K562 (cell line): Measurements from ENCODE around the gene ACKR2.

Experiments used
- ARID1B ChIP-seq: fragments of 450-650 bp; IDR thresholded peaks from 2 replicates; pipeline ENCODE4 v1.6.1; 2016; ENCODE audit warnings: antibody characterized with exemption, mild to moderate bottlenecking, inconsistent platforms
- TF ChIP-seq, protein P1 (sequence below), 3 experiments: IDR thresholded peaks in 2 of 3; conservative IDR thresholded peaks in 1 of 3; 2 replicates each; pipeline ENCODE4 v1.5.1; 2011 to 2012; ENCODE audit warnings: low read length in 3 of 3, mild to moderate bottlenecking in 3 of 3, control low read depth in 2 of 3, improper control_type of control experiment in 1 of 3, inconsistent platforms in 1 of 3, low read depth in 1 of 3, mixed read lengths in 1 of 3, moderate library complexity in 1 of 3; ENCODE audit not compliant: insufficient read depth in 2 of 3

DNA sequence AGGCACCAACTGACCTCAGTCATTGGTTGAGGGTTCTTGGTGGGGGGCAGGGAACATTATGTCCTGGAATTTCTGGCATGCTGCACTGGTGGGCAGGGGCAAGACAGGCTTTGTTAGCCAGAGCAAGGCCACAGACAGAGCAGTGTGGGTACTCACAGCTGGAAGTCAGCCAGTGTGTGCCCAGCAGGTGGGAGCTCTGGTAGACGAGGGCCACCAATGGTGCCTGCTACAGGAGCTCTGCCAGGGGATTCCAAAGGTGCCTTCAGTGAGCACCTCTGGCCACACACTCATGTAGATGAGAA is 35.1 kb downstream of the ACKR2 start:
- TF ChIP-seq ARID1B = no peak
- TF ChIP-seq, protein P1, sequence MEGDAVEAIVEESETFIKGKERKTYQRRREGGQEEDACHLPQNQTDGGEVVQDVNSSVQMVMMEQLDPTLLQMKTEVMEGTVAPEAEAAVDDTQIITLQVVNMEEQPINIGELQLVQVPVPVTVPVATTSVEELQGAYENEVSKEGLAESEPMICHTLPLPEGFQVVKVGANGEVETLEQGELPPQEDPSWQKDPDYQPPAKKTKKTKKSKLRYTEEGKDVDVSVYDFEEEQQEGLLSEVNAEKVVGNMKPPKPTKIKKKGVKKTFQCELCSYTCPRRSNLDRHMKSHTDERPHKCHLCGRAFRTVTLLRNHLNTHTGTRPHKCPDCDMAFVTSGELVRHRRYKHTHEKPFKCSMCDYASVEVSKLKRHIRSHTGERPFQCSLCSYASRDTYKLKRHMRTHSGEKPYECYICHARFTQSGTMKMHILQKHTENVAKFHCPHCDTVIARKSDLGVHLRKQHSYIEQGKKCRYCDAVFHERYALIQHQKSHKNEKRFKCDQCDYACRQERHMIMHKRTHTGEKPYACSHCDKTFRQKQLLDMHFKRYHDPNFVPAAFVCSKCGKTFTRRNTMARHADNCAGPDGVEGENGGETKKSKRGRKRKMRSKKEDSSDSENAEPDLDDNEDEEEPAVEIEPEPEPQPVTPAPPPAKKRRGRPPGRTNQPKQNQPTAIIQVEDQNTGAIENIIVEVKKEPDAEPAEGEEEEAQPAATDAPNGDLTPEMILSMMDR (IDR thresholded peaks at IDR 0.05 in 2 of 3, conservative IDR thresholded peaks at IDR 0.05 in 1 of 3; ENCODE audit: insufficient read depth in 2 of 3, low read depth in 1 of 3, low read length in 3 of 3) = no peak
